ENCODE data around the gene PIKFYVE.

Gene PIKFYVE

DNA sequence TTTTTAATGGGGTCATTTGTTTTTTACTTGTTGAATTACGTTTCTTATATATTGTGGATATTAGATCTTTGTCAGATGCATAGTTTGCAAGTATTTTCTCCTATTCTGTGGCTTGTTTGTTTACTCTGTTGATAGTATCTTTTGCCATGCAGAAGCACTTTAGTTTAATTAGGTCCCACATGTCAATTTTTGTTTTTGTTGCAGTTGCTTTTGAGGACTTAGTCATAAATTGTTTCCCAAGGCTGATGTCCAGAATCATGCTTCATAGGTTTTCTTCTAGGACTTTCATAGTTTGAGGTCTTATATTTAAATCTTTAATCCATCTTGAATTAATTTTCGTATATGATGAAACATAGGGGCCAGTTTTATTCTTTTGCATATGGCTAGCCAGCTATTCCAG lies 13.2 kb downstream of the PIKFYVE start:
- H3K36me3 ChIP-seq (replicated peaks; ENCODE audit: low read depth, low read length), result peaks cover 74% of the 10 kb centered on the region
- no peak overlapping the region for H3K27ac ChIP-seq (ENCODE audit: low read length)
- H3K27me3 ChIP-seq (ENCODE audit: low read depth, low read length), result no peaks in the 10 kb centered on the region
- no peak for TF ChIP-seq EZH2phosphoT487 (IDR thresholded peaks at IDR 0.05; ENCODE audit: low read depth)
- TF ChIP-seq, protein P1, sequence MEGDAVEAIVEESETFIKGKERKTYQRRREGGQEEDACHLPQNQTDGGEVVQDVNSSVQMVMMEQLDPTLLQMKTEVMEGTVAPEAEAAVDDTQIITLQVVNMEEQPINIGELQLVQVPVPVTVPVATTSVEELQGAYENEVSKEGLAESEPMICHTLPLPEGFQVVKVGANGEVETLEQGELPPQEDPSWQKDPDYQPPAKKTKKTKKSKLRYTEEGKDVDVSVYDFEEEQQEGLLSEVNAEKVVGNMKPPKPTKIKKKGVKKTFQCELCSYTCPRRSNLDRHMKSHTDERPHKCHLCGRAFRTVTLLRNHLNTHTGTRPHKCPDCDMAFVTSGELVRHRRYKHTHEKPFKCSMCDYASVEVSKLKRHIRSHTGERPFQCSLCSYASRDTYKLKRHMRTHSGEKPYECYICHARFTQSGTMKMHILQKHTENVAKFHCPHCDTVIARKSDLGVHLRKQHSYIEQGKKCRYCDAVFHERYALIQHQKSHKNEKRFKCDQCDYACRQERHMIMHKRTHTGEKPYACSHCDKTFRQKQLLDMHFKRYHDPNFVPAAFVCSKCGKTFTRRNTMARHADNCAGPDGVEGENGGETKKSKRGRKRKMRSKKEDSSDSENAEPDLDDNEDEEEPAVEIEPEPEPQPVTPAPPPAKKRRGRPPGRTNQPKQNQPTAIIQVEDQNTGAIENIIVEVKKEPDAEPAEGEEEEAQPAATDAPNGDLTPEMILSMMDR (IDR thresholded peaks at IDR 0.05; ENCODE audit: low read depth, low read length), result no peak
- H4K20me1 ChIP-seq (ENCODE audit: insufficient read depth, low read length), result peaks cover 21% of the 10 kb centered on the region
- no peak overlapping the region for H3K4me3 ChIP-seq (ENCODE audit: low read length)
- no peak overlapping the region for H3K4me2 ChIP-seq (ENCODE audit: low read length)
- no peak overlapping the region for H3K9ac ChIP-seq (ENCODE audit: low read length)
- 0 out of 2 replicates have a peak, but pooled peaks cover 6% of the 10 kb centered on the region for H3K79me2 ChIP-seq (ENCODE audit: low read length)
- peaks cover 21% of the 10 kb centered on the region for H3K4me1 ChIP-seq (ENCODE audit: low read length)
- no peaks in the 10 kb centered on the region for H3K9me3 ChIP-seq (ENCODE audit: insufficient read depth, low read length)
- H2AFZ ChIP-seq (ENCODE audit: low read depth, low read length), result no peak overlapping the region

DNA sequence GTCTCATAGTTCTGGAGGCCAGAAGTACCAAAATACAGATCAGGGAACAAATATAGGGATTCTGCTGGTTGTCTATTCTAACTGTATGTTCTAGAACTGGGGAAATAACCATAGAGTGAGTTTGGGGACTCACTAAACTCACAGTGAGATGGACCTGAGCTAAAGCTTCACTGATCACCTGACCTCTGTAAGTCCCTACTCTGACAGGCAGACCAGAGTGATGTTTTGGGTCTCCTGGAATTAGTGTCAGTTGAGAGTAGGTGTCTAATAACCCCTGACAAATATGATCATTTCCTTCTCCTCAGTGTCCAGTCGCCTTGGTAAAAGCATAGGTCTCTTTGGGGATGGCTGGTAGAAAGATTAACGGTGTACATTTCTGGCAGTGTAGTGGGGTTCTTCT lies 14.2 kb downstream of the PIKFYVE start:
- peak overlapping the region; percentile 79 for H3K4me2 ChIP-seq (ENCODE audit: low read length)
- no peak overlapping the region for H3K9ac ChIP-seq (ENCODE audit: low read length)
- peaks cover 21% of the 10 kb centered on the region for H3K4me1 ChIP-seq (ENCODE audit: low read length)
- H3K27me3 ChIP-seq (ENCODE audit: low read depth, low read length), result no peaks in the 10 kb centered on the region
- no peak overlapping the region for H3K27ac ChIP-seq (ENCODE audit: low read length)
- peaks cover 19% of the 10 kb centered on the region for H4K20me1 ChIP-seq (ENCODE audit: insufficient read depth, low read length)
- no peak overlapping the region for H2AFZ ChIP-seq (ENCODE audit: low read depth, low read length)
- H3K9me3 ChIP-seq (ENCODE audit: insufficient read depth, low read length), result no peaks in the 10 kb centered on the region
- 0 out of 2 replicates have a peak, but pooled peaks cover 6% of the 10 kb centered on the region for H3K79me2 ChIP-seq (ENCODE audit: low read length)
- no peak overlapping the region for H3K4me3 ChIP-seq (ENCODE audit: low read length)
- TF ChIP-seq, protein P1 (IDR thresholded peaks at IDR 0.05; ENCODE audit: low read depth, low read length), result no peak
- no peak for TF ChIP-seq EZH2phosphoT487 (IDR thresholded peaks at IDR 0.05; ENCODE audit: low read depth)
- H3K36me3 ChIP-seq (replicated peaks; ENCODE audit: low read depth, low read length), result peaks cover 70% of the 10 kb centered on the region

DNA sequence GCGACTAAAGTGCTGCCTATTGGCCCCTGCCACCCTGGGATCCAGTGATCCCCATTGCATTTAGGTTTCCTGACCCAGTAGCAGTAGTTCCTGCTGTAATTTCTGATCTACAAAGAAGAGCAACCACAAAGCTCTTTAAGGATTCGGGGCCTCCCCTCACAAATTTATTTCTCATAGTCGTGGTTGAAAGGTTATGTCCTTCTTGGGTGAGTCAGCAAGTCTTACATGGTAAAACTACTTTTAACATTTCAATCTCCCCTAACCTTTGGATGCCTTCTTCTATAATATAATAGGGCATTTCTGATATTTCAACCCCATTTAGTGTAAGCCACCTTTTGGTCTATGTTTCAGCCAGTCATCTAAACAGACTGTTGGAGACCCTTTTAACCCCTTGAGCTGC lies 14.9 kb downstream of the PIKFYVE start:
- Histone ChIP-seq H3K27me3 (ENCODE audit: low read depth, low read length) (no peaks in the 10 kb centered on the region), H3K4me1 (ENCODE audit: low read length) (peaks cover 21% of the 10 kb centered on the region), H3K36me3 (replicated peaks; ENCODE audit: low read depth, low read length) (peaks cover 67% of the 10 kb centered on the region), H3K4me2 (ENCODE audit: low read length) (peak overlapping the region; percentile 79), H4K20me1 (ENCODE audit: insufficient read depth, low read length) (peaks cover 21% of the 10 kb centered on the region), H3K9me3 (ENCODE audit: insufficient read depth, low read length) (no peaks in the 10 kb centered on the region), H2AFZ (ENCODE audit: low read depth, low read length) (no peak overlapping the region), H3K27ac (ENCODE audit: low read length) (no peak overlapping the region), H3K9ac (ENCODE audit: low read length) (no peak overlapping the region), H3K4me3 (ENCODE audit: low read length) (peak overlapping the region; percentile 43), H3K79me2 (ENCODE audit: low read length) (0 out of 2 replicates have a peak, but pooled peaks cover 6% of the 10 kb centered on the region)
- no peak for TF ChIP-seq EZH2phosphoT487 (IDR thresholded peaks at IDR 0.05; ENCODE audit: low read depth)
- TF ChIP-seq, protein P1 (IDR thresholded peaks at IDR 0.05; ENCODE audit: low read depth, low read length), result no peak

DNA sequence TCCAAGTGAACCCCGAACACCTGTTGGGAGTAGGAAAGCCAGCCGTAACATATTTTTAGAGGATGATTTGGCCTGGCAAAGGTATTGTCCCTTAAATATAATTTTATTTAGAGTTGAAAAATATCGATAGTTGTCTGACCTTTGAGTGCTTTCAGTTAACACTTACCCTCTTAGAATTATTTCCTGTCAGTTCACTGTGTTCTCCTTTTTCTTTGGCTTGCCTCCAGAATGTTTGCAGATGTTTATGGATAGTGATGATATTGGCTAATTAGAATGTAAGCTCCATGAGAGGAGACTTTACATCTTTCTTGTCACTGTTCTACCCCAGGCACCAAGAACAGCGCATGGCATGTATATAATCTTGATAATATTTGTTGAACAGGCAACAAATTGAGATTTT lies 19.8 kb downstream of the PIKFYVE start:
- Histone ChIP-seq H3K9me3 (ENCODE audit: insufficient read depth, low read length) (no peaks in the 10 kb centered on the region), H3K27me3 (ENCODE audit: low read depth, low read length) (no peaks in the 10 kb centered on the region), H2AFZ (ENCODE audit: low read depth, low read length) (no peak overlapping the region), H3K36me3 (replicated peaks; ENCODE audit: low read depth, low read length) (peaks cover 47% of the 10 kb centered on the region), H3K4me2 (ENCODE audit: low read length) (no peak overlapping the region), H3K4me1 (ENCODE audit: low read length) (peaks cover 10% of the 10 kb centered on the region), H3K27ac (ENCODE audit: low read length) (no peak overlapping the region), H4K20me1 (ENCODE audit: insufficient read depth, low read length) (peaks cover 8% of the 10 kb centered on the region; the same call in 1 of the 2 replicates), H3K9ac (ENCODE audit: low read length) (no peak overlapping the region), H3K4me3 (ENCODE audit: low read length) (no peak overlapping the region), H3K79me2 (ENCODE audit: low read length) (0 out of 2 replicates have a peak, but pooled peaks cover 6% of the 10 kb centered on the region)
- TF ChIP-seq EZH2phosphoT487 (IDR thresholded peaks at IDR 0.05; ENCODE audit: low read depth), result no peak
- TF ChIP-seq, protein P1 (IDR thresholded peaks at IDR 0.05; ENCODE audit: low read depth, low read length), result no peak

Data from OCI-LY3 (cell line).